Measurements from ENCODE around the gene ZNF280C. TPM values are rescaled to one million over a fixed set of nuclear protein-coding genes. Genes with fewer than 3 reads are reported as not detected.
A peak's percentile ranks its signal among the peaks of the same experiment; 100 is the strongest.

The ZNF280C gene
- total RNA-seq, 1 donor from 2014 or later = 3.4 TPM

- Mint-ChIP-seq H3K36me3 (ENCODE audit: low read depth) (no peaks in the 10 kb centered on the region), H3K4me3 (ENCODE audit: unreplicated experiment) (no peak overlapping the region), H3K27me3 (ENCODE audit: low read depth) (no peaks in the 10 kb centered on the region), H3K27ac (ENCODE audit: unreplicated experiment) (no peak overlapping the region), H3K4me1 (ENCODE audit: low read depth) (peaks cover 3% of the 10 kb centered on the region), H3K9me3 (ENCODE audit: low read depth) (no peaks in the 10 kb centered on the region)
- no peak for TF ChIP-seq CTCF (IDR thresholded peaks at IDR 0.05)
- no peak for DNase-seq (ENCODE audit: low spot score)
Measured at GRCh38 chrX:130190801-130191200, 77.9 kb downstream of the ZNF280C start.

GRCh38 chrX:130186651-130187050 lies 82.0 kb downstream of the ZNF280C start:
- TF ChIP-seq CTCF (IDR thresholded peaks at IDR 0.05) = no peak
- Mint-ChIP-seq H3K27ac (ENCODE audit: unreplicated experiment) (no peak overlapping the region), H3K36me3 (ENCODE audit: low read depth) (peaks cover 3% of the 10 kb centered on the region), H3K9me3 (ENCODE audit: low read depth) (no peaks in the 10 kb centered on the region), H3K4me1 (ENCODE audit: low read depth) (no peaks in the 10 kb centered on the region), H3K27me3 (ENCODE audit: low read depth) (no peaks in the 10 kb centered on the region), H3K4me3 (ENCODE audit: unreplicated experiment) (no peak overlapping the region)
- DNase-seq (ENCODE audit: low spot score) = no peak

GRCh38 chrX:130184857-130185256 lies 83.8 kb downstream of the ZNF280C start:
- H3K36me3 Mint-ChIP-seq (ENCODE audit: low read depth) = peaks cover 4% of the 10 kb centered on the region
- no peak for DNase-seq (ENCODE audit: low spot score)
- H3K9me3 Mint-ChIP-seq (ENCODE audit: low read depth) = peaks cover 2% of the 10 kb centered on the region

GRCh38 chrX:130184168-130184567 lies 84.5 kb downstream of the ZNF280C start:
- H3K9me3 Mint-ChIP-seq (ENCODE audit: low read depth) = peaks cover 3% of the 10 kb centered on the region
- no peak for TF ChIP-seq CTCF (IDR thresholded peaks at IDR 0.05)
- peaks cover 5% of the 10 kb centered on the region for H3K36me3 Mint-ChIP-seq (ENCODE audit: low read depth)
- peaks cover 10% of the 10 kb centered on the region for H3K4me1 Mint-ChIP-seq (ENCODE audit: low read depth)
- no peak overlapping the region for H3K4me3 Mint-ChIP-seq (ENCODE audit: unreplicated experiment)
- no peak for DNase-seq (ENCODE audit: low spot score)
- no peak overlapping the region for H3K27ac Mint-ChIP-seq (ENCODE audit: unreplicated experiment)
- no peaks in the 10 kb centered on the region for H3K27me3 Mint-ChIP-seq (ENCODE audit: low read depth)

More at GRCh38 chrX:130184857-130185256, 83.8 kb downstream of the ZNF280C start:
- H3K27ac Mint-ChIP-seq (ENCODE audit: unreplicated experiment) = no peak overlapping the region
- H3K4me3 Mint-ChIP-seq (ENCODE audit: unreplicated experiment) = no peak overlapping the region
- peaks cover 3% of the 10 kb centered on the region for H3K4me1 Mint-ChIP-seq (ENCODE audit: low read depth)
- no peaks in the 10 kb centered on the region for H3K27me3 Mint-ChIP-seq (ENCODE audit: low read depth)
- no peak for TF ChIP-seq CTCF (IDR thresholded peaks at IDR 0.05)

- Mint-ChIP-seq H3K4me3 (ENCODE audit: unreplicated experiment) (peak overlapping the region; percentile 1), H3K9me3 (ENCODE audit: low read depth) (peaks cover 3% of the 10 kb centered on the region), H3K36me3 (ENCODE audit: low read depth) (peaks cover 9% of the 10 kb centered on the region), H3K27ac (ENCODE audit: unreplicated experiment) (peak overlapping the region; percentile 88), H3K27me3 (ENCODE audit: low read depth) (no peaks in the 10 kb centered on the region), H3K4me1 (ENCODE audit: low read depth) (peaks cover 26% of the 10 kb centered on the region)
- DNase-seq (ENCODE audit: low spot score) = no peak
- TF ChIP-seq CTCF (IDR thresholded peaks at IDR 0.05) = no peak
Measured at GRCh38 chrX:130179579-130180215, 89.0 kb downstream of the ZNF280C start.

Data from chondrocyte (in vitro differentiated cells).